ENCODE data around the gene NR3C2. TPM values are rescaled to one million over a fixed set of nuclear protein-coding genes. Genes with fewer than 3 reads are reported as not detected.

Gene NR3C2
- polyA plus RNA-seq, 3 donors: 0.09 to 0.27 (median 0.20) TPM

DNA sequence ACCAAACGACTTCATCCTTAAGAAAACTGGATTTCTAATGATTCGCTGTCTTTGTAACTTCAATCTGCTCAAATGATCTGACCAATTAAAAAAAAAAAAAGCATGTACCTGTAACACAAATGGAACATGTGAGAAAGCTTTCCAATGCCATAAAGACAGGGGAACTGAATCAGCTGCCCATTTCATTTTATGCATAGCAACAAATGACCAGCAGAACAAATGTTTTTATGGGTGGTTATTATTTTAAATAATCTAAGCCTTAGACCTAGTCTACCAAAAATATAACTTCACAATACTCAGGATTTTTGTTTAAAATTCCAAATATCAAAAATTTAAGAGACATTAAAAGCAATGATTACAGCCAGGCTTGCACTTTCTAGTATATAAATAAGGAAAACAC, 145.7 kb downstream of the NR3C2 start:
- no peaks in the 10 kb centered on the region for H3K4me1 Mint-ChIP-seq
- peaks cover 4 to 23% (median 8%) of the 10 kb centered on the region in 7 donors for H3K9me3 Mint-ChIP-seq
- H3K27me3 Mint-ChIP-seq (ENCODE audit: low read depth in 3 of 3): peaks cover 0 to 1% (median 0%) of the 10 kb centered on the region in 3 donors
- Histone ChIP-seq H3K9me3 (replicated peaks in 1 of 2; ENCODE audit: control insufficient read depth in 1 of 2, insufficient read depth in 1 of 2, low read length in 2 of 2) (peaks cover 13 to 15% of the 10 kb centered on the region in 2 donors), H4K20me1 (ENCODE audit: insufficient read depth, low read length) (no peaks in the 10 kb centered on the region), H3K4me3 (replicated peaks in 1 of 3; ENCODE audit: low read depth in 2 of 3, low read length in 3 of 3) (no peak overlapping the region), H3K36me3 (replicated peaks in 1 of 2; ENCODE audit: control insufficient read depth in 1 of 2, insufficient read depth in 2 of 2, low read length in 2 of 2) (no peaks in the 10 kb centered on the region), H3K4me2 (replicated peaks; ENCODE audit: extremely low read depth, low read length, poor library complexity, severe bottlenecking) (no peak overlapping the region), H3K27me3 (ENCODE audit: control insufficient read depth in 2 of 2, insufficient read depth in 2 of 2, low read length in 2 of 2) (no peaks in the 10 kb centered on the region), H3K9ac (ENCODE audit: insufficient read depth, low read length, poor library complexity, severe bottlenecking) (no peak overlapping the region), H3K79me2 (ENCODE audit: insufficient read depth, low read length) (no peaks in the 10 kb centered on the region), H2AFZ (ENCODE audit: insufficient read depth, low read depth, low read length, poor library complexity, severe bottlenecking) (no peak overlapping the region), H3K4me1 (ENCODE audit: control insufficient read depth in 1 of 2, insufficient read depth in 2 of 2, low read length in 2 of 2) (no peaks in the 10 kb centered on the region), H3K27ac (ENCODE audit: low read depth in 1 of 2, low read length in 2 of 2) (no peak overlapping the region)
- WGBS (ENCODE audit: insufficient coverage): 100% methylated on average over 1 of the region's 2 CpGs
- no peak for DNase-seq
- intact Hi-C loops (cut with micrococcal nuclease): no loop called here
- H3K4me3 Mint-ChIP-seq: no peak overlapping the region
- H3K27ac Mint-ChIP-seq: no peak overlapping the region
- TF ChIP-seq, protein P1, sequence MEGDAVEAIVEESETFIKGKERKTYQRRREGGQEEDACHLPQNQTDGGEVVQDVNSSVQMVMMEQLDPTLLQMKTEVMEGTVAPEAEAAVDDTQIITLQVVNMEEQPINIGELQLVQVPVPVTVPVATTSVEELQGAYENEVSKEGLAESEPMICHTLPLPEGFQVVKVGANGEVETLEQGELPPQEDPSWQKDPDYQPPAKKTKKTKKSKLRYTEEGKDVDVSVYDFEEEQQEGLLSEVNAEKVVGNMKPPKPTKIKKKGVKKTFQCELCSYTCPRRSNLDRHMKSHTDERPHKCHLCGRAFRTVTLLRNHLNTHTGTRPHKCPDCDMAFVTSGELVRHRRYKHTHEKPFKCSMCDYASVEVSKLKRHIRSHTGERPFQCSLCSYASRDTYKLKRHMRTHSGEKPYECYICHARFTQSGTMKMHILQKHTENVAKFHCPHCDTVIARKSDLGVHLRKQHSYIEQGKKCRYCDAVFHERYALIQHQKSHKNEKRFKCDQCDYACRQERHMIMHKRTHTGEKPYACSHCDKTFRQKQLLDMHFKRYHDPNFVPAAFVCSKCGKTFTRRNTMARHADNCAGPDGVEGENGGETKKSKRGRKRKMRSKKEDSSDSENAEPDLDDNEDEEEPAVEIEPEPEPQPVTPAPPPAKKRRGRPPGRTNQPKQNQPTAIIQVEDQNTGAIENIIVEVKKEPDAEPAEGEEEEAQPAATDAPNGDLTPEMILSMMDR (IDR thresholded peaks at IDR 0.05): no peak
- H3K36me3 Mint-ChIP-seq: no peaks in the 10 kb centered on the region

DNA sequence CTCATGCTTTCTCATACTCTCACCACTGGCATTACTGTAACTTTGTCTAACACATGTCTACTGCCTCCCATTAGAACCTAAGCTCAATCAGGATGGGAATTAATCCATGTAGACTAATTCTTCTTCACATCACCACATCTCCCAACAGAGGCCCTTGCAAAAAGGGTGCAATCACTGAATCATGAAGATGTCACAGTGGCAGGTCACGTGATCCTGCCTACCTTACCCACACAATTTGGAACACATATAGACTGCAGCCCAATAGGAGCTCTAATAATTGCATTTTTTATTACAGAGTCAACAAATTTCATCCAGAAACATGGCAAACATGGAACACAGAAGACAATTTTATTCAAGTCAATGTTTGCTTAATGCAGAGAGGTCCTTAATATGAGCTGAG, 146.6 kb downstream of the NR3C2 start:
- WGBS (ENCODE audit: insufficient coverage): 86% methylated on average over 1 of the region's 1 CpG
- Histone ChIP-seq H3K36me3 (replicated peaks in 1 of 2; ENCODE audit: control insufficient read depth in 1 of 2, insufficient read depth in 2 of 2, low read length in 2 of 2) (no peaks in the 10 kb centered on the region), H3K4me2 (replicated peaks; ENCODE audit: extremely low read depth, low read length, poor library complexity, severe bottlenecking) (no peak overlapping the region), H3K9me3 (replicated peaks in 1 of 2; ENCODE audit: control insufficient read depth in 1 of 2, insufficient read depth in 1 of 2, low read length in 2 of 2) (peaks cover 10 to 13% of the 10 kb centered on the region in 2 donors), H3K9ac (ENCODE audit: insufficient read depth, low read length, poor library complexity, severe bottlenecking) (no peak overlapping the region), H2AFZ (ENCODE audit: insufficient read depth, low read depth, low read length, poor library complexity, severe bottlenecking) (no peak overlapping the region), H3K27me3 (ENCODE audit: control insufficient read depth in 2 of 2, insufficient read depth in 2 of 2, low read length in 2 of 2) (no peaks in the 10 kb centered on the region), H3K4me1 (ENCODE audit: control insufficient read depth in 1 of 2, insufficient read depth in 2 of 2, low read length in 2 of 2) (no peaks in the 10 kb centered on the region), H3K79me2 (ENCODE audit: insufficient read depth, low read length) (no peaks in the 10 kb centered on the region), H3K27ac (ENCODE audit: low read depth in 1 of 2, low read length in 2 of 2) (no peak overlapping the region), H4K20me1 (ENCODE audit: insufficient read depth, low read length) (no peaks in the 10 kb centered on the region), H3K4me3 (replicated peaks in 1 of 3; ENCODE audit: low read depth in 2 of 3, low read length in 3 of 3) (no peak overlapping the region)
- Mint-ChIP-seq H3K9me3 (peaks cover 3 to 19% (median 8%) of the 10 kb centered on the region in 7 donors), H3K4me1 (no peaks in the 10 kb centered on the region), H3K27me3 (ENCODE audit: low read depth in 3 of 3) (peaks cover 0 to 1% (median 0%) of the 10 kb centered on the region in 3 donors), H3K27ac (no peak overlapping the region), H3K36me3 (no peaks in the 10 kb centered on the region), H3K4me3 (no peak overlapping the region)
- TF ChIP-seq, protein P1 (IDR thresholded peaks at IDR 0.05): no peak
- no peak for DNase-seq
- intact Hi-C loops (cut with micrococcal nuclease): no loop called here
